ENCODE data around the gene CES4A.

DNA sequence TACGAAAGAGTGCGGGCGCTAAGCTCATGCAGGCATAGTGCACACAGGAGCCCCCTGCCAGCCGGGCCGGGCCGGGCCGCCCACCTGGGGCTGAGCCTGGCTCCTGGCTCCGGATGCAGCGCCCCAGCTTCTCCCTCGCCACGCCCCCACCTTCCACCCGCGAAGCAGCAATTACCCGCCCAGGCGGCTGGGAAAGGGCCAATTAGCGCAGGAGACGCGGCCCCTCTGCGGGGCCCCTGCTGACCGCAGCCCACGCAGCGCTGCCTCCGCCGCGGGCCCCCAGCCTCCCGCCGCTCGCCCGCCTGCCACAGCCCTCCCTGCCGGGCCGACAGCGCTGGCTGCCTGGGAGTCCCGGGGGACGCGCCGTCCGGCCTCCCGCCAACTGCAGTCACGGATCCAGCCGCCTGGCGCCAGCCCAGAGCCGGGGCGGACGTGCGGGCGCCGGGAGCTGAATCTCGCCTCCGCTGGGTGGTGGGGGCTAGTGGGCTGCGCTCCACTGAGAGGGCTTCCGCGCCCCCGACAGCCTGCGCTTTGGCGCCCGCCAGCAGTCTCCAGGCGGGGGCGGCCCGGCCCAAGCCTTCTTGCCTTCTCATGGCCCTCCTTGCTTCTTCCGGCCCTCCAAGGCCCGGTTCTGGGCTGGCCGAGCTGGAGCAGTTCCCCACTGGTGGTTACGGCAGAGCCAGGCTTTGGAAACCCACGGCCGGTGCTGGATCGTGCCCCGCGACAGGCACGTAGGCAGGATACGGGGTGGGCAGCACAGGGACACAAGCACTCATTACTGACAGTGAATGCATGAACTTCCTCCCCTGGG lies 25.6 kb downstream of the CES4A start:
- TF ChIP-seq POLR2A (IDR thresholded peaks at IDR 0.05; ENCODE audit: low read length) (no peak), GATA1 (IDR thresholded peaks at IDR 0.05; ENCODE audit: low read depth, low read length) (no peak)

All from erythroblast (primary cell).